A673 (cell line): Measurements from ENCODE around the gene PRKX. TPM values are rescaled to one million over a fixed set of nuclear protein-coding genes. Genes with fewer than 3 reads are reported as not detected.
"Not testable (repeated sequence)": the region's sequence is repeated elsewhere in the genome, so short reads cannot be mapped to it uniquely, and the experiment has no call there.

Source experiments
- BruUV-seq: library from RNA; stranded (reverse); fragments of 400-500 nt; replicated peaks from 2 replicates; lab custom pipeline; 2021; lab: Mats Ljungman, UMichigan
- CTCF ChIA-PET: fragments of 300-600 bp; sonication (Branson Sonifier 250); formaldehyde crosslinking; loops from one replicate; lab custom pipeline; 2022; ENCODE audit warnings: antibody characterized with exemption; lab: Charles Lee
- POLR2A ChIA-PET: fragments of 300-600 bp; sonication (Branson Sonifier 250); formaldehyde crosslinking; loops from one replicate; lab custom pipeline; 2022; ENCODE audit warnings: antibody characterized with exemption; ENCODE audit not compliant: low non-redundant PET; lab: Charles Lee
- DNase-seq: peaks from one replicate; pipeline ENCODE4 v3.0.0-alpha.2; 2015; ENCODE audit warnings: low spot score
- H3K27ac ChIP-seq: fragments of 200-600 bp; sonication (generic); 2 replicates; pipeline ENCODE4 v1.5.1; 2016; ENCODE audit warnings: mixed run types, low read depth, mild to moderate bottlenecking, mixed read lengths, antibody characterized with exemption, low read length; ENCODE audit not compliant: poor library complexity, severe bottlenecking
- H3K27me3 ChIP-seq: fragments of 200-600 bp; sonication (generic); replicated peaks from 2 replicates; pipeline ENCODE4 v1.6.1; 2017; ENCODE audit warnings: mixed run types, low read depth, mild to moderate bottlenecking, mixed read lengths, antibody characterized with exemption, low read length; ENCODE audit not compliant: insufficient read depth, poor library complexity
- H3K36me3 ChIP-seq: fragments of 200-600 bp; sonication (generic); 2 replicates; pipeline ENCODE4 v1.6.1; 2016; ENCODE audit warnings: mixed run types, mild to moderate bottlenecking, mixed read lengths, antibody characterized with exemption, low read length; ENCODE audit not compliant: insufficient read depth, poor library complexity, severe bottlenecking
- H3K4me1 ChIP-seq: fragments of 200-600 bp; sonication (generic); 2 replicates; pipeline ENCODE4 v1.6.1; 2017; ENCODE audit warnings: mixed run types, mild to moderate bottlenecking, mixed read lengths, antibody characterized with exemption, low read length; ENCODE audit not compliant: insufficient read depth, poor library complexity, severe bottlenecking
- H3K4me3 ChIP-seq: fragments of 200-600 bp; sonication (generic); 2 replicates; pipeline ENCODE4 v1.5.1; 2016; ENCODE audit warnings: low read depth, mixed run types, mild to moderate bottlenecking, mixed read lengths, low read length; ENCODE audit not compliant: poor library complexity, severe bottlenecking
- H3K9me3 ChIP-seq: fragments of 200-600 bp; sonication (generic); 2 replicates; pipeline ENCODE4 v1.6.1; 2016; ENCODE audit warnings: mixed run types, low read depth, mild to moderate bottlenecking, mixed read lengths, antibody characterized with exemption, low read length; ENCODE audit not compliant: poor library complexity, severe bottlenecking
- CTCF ChIP-seq: fragments of 300-800, 200-600 bp; sonication (generic); conservative IDR thresholded peaks from 2 replicates; pipeline ENCODE4 v1.5.1; 2017; ENCODE audit warnings: low read depth, mild to moderate bottlenecking, antibody characterized with exemption, low read length, moderate library complexity, mixed read lengths
- EZH2 ChIP-seq: fragments of 200-600 bp; sonication (generic); IDR thresholded peaks from 2 replicates; pipeline ENCODE4 v1.6.1; 2017; ENCODE audit warnings: borderline replicate concordance, low read depth, mild to moderate bottlenecking, mixed read lengths, antibody characterized with exemption, low read length; ENCODE audit not compliant: poor library complexity, severe bottlenecking
- intact Hi-C: fragments of 100-400 bp; cut with micrococcal nuclease; formaldehyde crosslinking; loops from one replicate; pipeline ENCODE4 v1.10.0; 2022; ENCODE audit not compliant: unreplicated experiment
- total RNA-seq: library from RNA; stranded (reverse); gene quantifications from 2 replicates; pipeline ENCODE4 v1.2.3, GENCODE V29; 2021

The PRKX gene
- total RNA-seq, 1 experiment from 2014 or later, result 42.6 TPM

- H3K27ac ChIP-seq, BruUV-seq, POLR2A ChIA-PET, H3K4me1 ChIP-seq, DNase-seq, H3K9me3 ChIP-seq, H3K36me3 ChIP-seq, intact Hi-C loops, H3K27me3 ChIP-seq, CTCF ChIA-PET, H3K4me3 ChIP-seq: not testable (repeated sequence)
Measured at GRCh38 chrX:3734456-3734855, 21.0 kb upstream of the PRKX start.

GRCh38 chrX:3733043-3733430 is 19.6 kb upstream of the PRKX start:
- no peak for DNase-seq
- ChIA-PET POLR2A (no interaction called here), CTCF (no interaction called here)
- Histone ChIP-seq H3K36me3 (no peaks in the 10 kb centered on the region), H3K9me3 (no peaks in the 10 kb centered on the region), H3K4me3 (no peak overlapping the region), H3K27me3 (no peaks in the 10 kb centered on the region), H3K4me1 (no peaks in the 10 kb centered on the region), H3K27ac (no peak overlapping the region)
- TF ChIP-seq EZH2 (no peak), CTCF (no peak)
- BruUV-seq, result no TSS peak
- intact Hi-C loops, result no loop called here

GRCh38 chrX:3732326-3733042 is 19.0 kb upstream of the PRKX start:
- intact Hi-C loops, H3K4me3 ChIP-seq, H3K4me1 ChIP-seq, H3K9me3 ChIP-seq, H3K27me3 ChIP-seq, H3K36me3 ChIP-seq, CTCF ChIA-PET, H3K27ac ChIP-seq, POLR2A ChIA-PET, BruUV-seq, DNase-seq: not testable (repeated sequence)

- H3K27ac ChIP-seq, result no peak overlapping the region
- ChIA-PET POLR2A (no interaction called here), CTCF (no interaction called here)
- intact Hi-C loops, result no loop called here
- no peak for DNase-seq
- no peaks in the 10 kb centered on the region for H3K4me1 ChIP-seq
- BruUV-seq, result no TSS peak
- no peaks in the 10 kb centered on the region for H3K36me3 ChIP-seq
- no peaks in the 10 kb centered on the region for H3K27me3 ChIP-seq
- H3K9me3 ChIP-seq, result no peaks in the 10 kb centered on the region
- no peak overlapping the region for H3K4me3 ChIP-seq
- TF ChIP-seq CTCF (no peak), EZH2 (no peak)
Measured at GRCh38 chrX:3728454-3728853, 15.0 kb upstream of the PRKX start.

- H3K36me3 ChIP-seq, POLR2A ChIA-PET, H3K9me3 ChIP-seq, H3K27me3 ChIP-seq, H3K27ac ChIP-seq, H3K4me1 ChIP-seq, H3K4me3 ChIP-seq, BruUV-seq, intact Hi-C loops, CTCF ChIA-PET, DNase-seq: not testable (repeated sequence)
Measured at GRCh38 chrX:3723460-3723859, 10.0 kb upstream of the PRKX start.
